K562 (cell line): ENCODE measurements around the gene CYB5D1. TPM values are rescaled to one million over a fixed set of nuclear protein-coding genes. Genes with fewer than 3 reads are reported as not detected.

Source experiments
- BHLHE40 ChIP-seq: IDR thresholded peaks from 2 replicates; pipeline ENCODE4 v1.6.1; 2011; ENCODE audit warnings: low read length, improper control_type of control experiment
- ERF ChIP-seq: fragments of 450-650 bp; formaldehyde crosslinking; IDR thresholded peaks from 2 replicates; pipeline ENCODE4 v1.4.0; 2020; ENCODE audit warnings: mild to moderate bottlenecking, mixed read lengths
- GTF2A2 ChIP-seq: IDR thresholded peaks from 2 replicates; pipeline ENCODE4 v1.6.1; 2016; ENCODE audit warnings: mild to moderate bottlenecking, missing genetic modification characterization, missing compliant biosample characterization
- KDM5B ChIP-seq: fragments of 200-600 bp; sonication (generic); IDR thresholded peaks from 2 replicates; pipeline ENCODE4 v1.6.1; 2012; ENCODE audit warnings: low read depth, mild to moderate bottlenecking, moderate library complexity, low read length, control low read depth, inconsistent platforms; ENCODE audit not compliant: insufficient replicate concordance
- LEF1 ChIP-seq: fragments of 450-650 bp; IDR thresholded peaks from 2 replicates; pipeline ENCODE4 v1.6.1; 2016; ENCODE audit warnings: mild to moderate bottlenecking
- MAX ChIP-seq: sonication (generic); formaldehyde crosslinking; IDR thresholded peaks from 2 replicates; pipeline ENCODE4 v1.9.0; 2022; ENCODE audit warnings: mild to moderate bottlenecking, missing genetic modification reagents
- MCM3 ChIP-seq: fragments of 450-650 bp; IDR thresholded peaks from 2 replicates; pipeline ENCODE4 v1.6.1; 2016
- MECOM ChIP-seq: fragments of 250-450 bp; sonication (Bioruptor Pico); IDR thresholded peaks from 2 replicates; pipeline ENCODE4 v1.8.0; 2022; ENCODE audit warnings: inconsistent platforms
- PHF8 ChIP-seq: fragments of 200-600 bp; sonication (generic); IDR thresholded peaks from 2 replicates; pipeline ENCODE4 v1.6.1; 2012; ENCODE audit warnings: mixed run types, mild to moderate bottlenecking, inconsistent platforms, low read length, moderate library complexity, borderline replicate concordance
- POU5F1 ChIP-seq: fragments of 150-350 bp; IDR thresholded peaks from 2 replicates; pipeline ENCODE4 v1.6.1; 2014; ENCODE audit warnings: borderline replicate concordance, low read length, low read depth, mild to moderate bottlenecking; ENCODE audit not compliant: partially characterized antibody
- RB1 ChIP-seq: fragments of 450-650 bp; IDR thresholded peaks from 2 replicates; pipeline ENCODE4 v1.6.1; 2017; ENCODE audit warnings: low read depth, mild to moderate bottlenecking
- RBBP5 ChIP-seq: fragments of 200-600 bp; sonication (generic); IDR thresholded peaks from 2 replicates; pipeline ENCODE4 v1.6.1; 2012; ENCODE audit warnings: borderline replicate concordance, mild to moderate bottlenecking, low read length, control low read depth, inconsistent platforms; ENCODE audit not compliant: insufficient read depth, poor library complexity, severe bottlenecking
- SMARCA4 ChIP-seq: fragments of 450-650 bp; IDR thresholded peaks from 2 replicates; pipeline ENCODE4 v1.6.1; 2016
- STAT5A ChIP-seq: IDR thresholded peaks from 2 replicates; pipeline ENCODE4 v1.6.1; 2012; ENCODE audit warnings: low read length, inconsistent platforms, borderline replicate concordance
- TAF9B ChIP-seq: fragments of 450-650 bp; IDR thresholded peaks from 2 replicates; pipeline ENCODE4 v1.6.1; 2018; ENCODE audit warnings: mild to moderate bottlenecking; ENCODE audit not compliant: partially characterized antibody
- TAL1 ChIP-seq: fragments of 450-650 bp; IDR thresholded peaks from 2 replicates; pipeline ENCODE4 v1.6.1; 2016; ENCODE audit warnings: mild to moderate bottlenecking
- THRAP3 ChIP-seq: fragments of 450-650 bp; IDR thresholded peaks from 2 replicates; pipeline ENCODE4 v1.6.1; 2016; ENCODE audit warnings: mild to moderate bottlenecking, inconsistent platforms, borderline replicate concordance
- U2AF2 ChIP-seq: fragments of 200-400 bp; formaldehyde crosslinking; optimal IDR thresholded peaks from 2 replicates; pipeline ENCODE3; 2017; ENCODE audit warnings: low read depth, mild to moderate bottlenecking, low read length
- WHSC1 ChIP-seq: IDR thresholded peaks from one replicate; pipeline ENCODE4 v1.6.1; 2012; ENCODE audit warnings: low read length, control low read depth, inconsistent platforms
- YY1 ChIP-seq, 3 experiments: IDR thresholded peaks; 2 replicates each; pipeline ENCODE4 v1.6.1; 2011; ENCODE audit warnings: low read length in 2 of 3, mild to moderate bottlenecking in 2 of 3, moderate library complexity in 2 of 3, borderline replicate concordance in 1 of 3, control low read depth in 1 of 3, low read depth in 1 of 3; ENCODE audit not compliant: insufficient read depth in 3 of 3, insufficient replicate concordance in 2 of 3, control insufficient read depth in 1 of 3, insufficient read length in 1 of 3; ENCODE audit errors: extremely low read depth in 1 of 3
- ZBTB1 ChIP-seq: sonication (generic); formaldehyde crosslinking; IDR thresholded peaks from 2 replicates; pipeline ENCODE4 v1.8.1; 2023; ENCODE audit warnings: missing genetic modification reagents, low read depth, mild to moderate bottlenecking, borderline replicate concordance
- ZBTB17 ChIP-seq: fragments of 450-650 bp; formaldehyde crosslinking; IDR thresholded peaks from 2 replicates; pipeline ENCODE4 v1.4.0; 2020; ENCODE audit warnings: mild to moderate bottlenecking
- ZNF133 ChIP-seq: fragments of 250-450 bp; sonication (Bioruptor Pico); IDR thresholded peaks from 2 replicates; pipeline ENCODE4 v1.4.0; 2020; ENCODE audit warnings: mild to moderate bottlenecking
- ZNF165 ChIP-seq: fragments of 250-450 bp; sonication (Bioruptor Pico); IDR thresholded peaks from 2 replicates; pipeline ENCODE4 v1.4.0; 2020; ENCODE audit warnings: borderline replicate concordance
- ZNF282 ChIP-seq: sonication (generic); formaldehyde crosslinking; IDR thresholded peaks from 2 replicates; pipeline ENCODE4 v1.8.1; 2023; ENCODE audit warnings: missing genetic modification reagents
- polyA plus RNA-seq, 8 experiments: library from polyadenylated mRNA; depleted of rRNA in 4 of 8; stranded (reverse) in 5 of 8; unstranded in 3 of 8; fragments of >200 nt; fragmentation: Nextera tagmentation in 2 of 8; fragmentation: Illumina TruSeq in 1 of 8; extraction: Ambion mirVana in 2 of 8; extraction: Trizol in 1 of 8; gene quantifications; 2 replicates each; pipeline versions ENCODE4 v1.2.1 to v1.2.3, GENCODE V29; 2011 to 2014; ENCODE audit warnings: inconsistent platforms in 1 of 8, missing spikeins in 1 of 8
- total RNA-seq, 7 experiments: library from RNA; depleted of rRNA in 6 of 7; stranded (reverse); fragments of >200 nt in 6 of 7; fragmentation: Illumina TruSeq in 2 of 7; extraction: Trizol in 2 of 7; gene quantifications; 2 replicates each; pipeline versions ENCODE4 v1.2.1 to v1.2.3, GENCODE V29; 2011 to 2021; ENCODE audit warnings: low replicate concordance in 1 of 7

The CYB5D1 gene
- total and polyA plus RNA-seq, 9 of the 15 experiments (the other 6 are each of a cell fraction or from before 2014, with no cell fraction given) = 2.4 to 7.9 (median 5.7) TPM

GRCh38 chr17:7841915-7842379, 15.9 kb upstream of the CYB5D1 start (continued):
- no peak for TF ChIP-seq WHSC1
- TF ChIP-seq RB1 = peak; percentile 61
- TF ChIP-seq POU5F1 = no peak
- TF ChIP-seq ZBTB17 (CRISPR knock-in tag) = no peak
- TF ChIP-seq ZNF282 (CRISPR knock-in tag) = no peak
- no peak for TF ChIP-seq MCM3
- TF ChIP-seq SMARCA4 = no peak
- peak; percentile 50; the same call in 1 of the 2 replicates for TF ChIP-seq PHF8
- TF ChIP-seq LEF1 = no peak
- no peak for TF ChIP-seq ZNF133 (CRISPR knock-in tag)
- peak in 1 of 3 experiments; percentile 1 for TF ChIP-seq YY1 (IDR thresholded peaks at IDR 0.05; ENCODE audit: borderline replicate concordance in 1 of 3, control insufficient read depth in 1 of 3, extremely low read depth in 1 of 3, insufficient read depth in 3 of 3, insufficient read length in 1 of 3, insufficient replicate concordance in 2 of 3, low read depth in 1 of 3, low read length in 2 of 3)
- peak; percentile 94 for TF ChIP-seq BHLHE40
- no peak for TF ChIP-seq TAL1
- TF ChIP-seq THRAP3 = no peak
- peak; percentile 37 for TF ChIP-seq TAF9B
- TF ChIP-seq RBBP5 = peak; percentile 59
- TF ChIP-seq ZBTB1 = no peak
- no peak for TF ChIP-seq MECOM (CRISPR knock-in tag)
- no peak for TF ChIP-seq STAT5A
- TF ChIP-seq KDM5B = no peak
- TF ChIP-seq ERF (CRISPR knock-in tag) = no peak
- no peak for TF ChIP-seq MAX (CRISPR knock-in tag)
- TF ChIP-seq ZNF165 (CRISPR knock-in tag) = no peak
- TF ChIP-seq U2AF2 = no peak
- TF ChIP-seq GTF2A2 = no peak
